Ecto neural progenitor cell (in vitro differentiated cells): ENCODE measurements around the gene SH3D19.
"Not testable (repeated sequence)": the region's sequence is repeated elsewhere in the genome, so short reads cannot be mapped to it uniquely, and the experiment has no call there.

ENCODE experiments used
- DNase-seq: peaks from one replicate; pipeline ENCODE4 v3.0.0-alpha.2; 2018; ENCODE audit warnings: low spot score

The SH3D19 gene

GRCh38 chr4:151321586-151321985, 3.8 kb downstream of the SH3D19 start:
- no peak for DNase-seq

GRCh38 chr4:151319490-151319889, 5.9 kb downstream of the SH3D19 start:
- DNase-seq = no peak

GRCh38 chr4:151318307-151319006, 6.9 kb downstream of the SH3D19 start:
- DNase-seq = no peak

- DNase-seq = no peak
Observed at GRCh38 chr4:151316645-151317044, 8.8 kb downstream of the SH3D19 start.

GRCh38 chr4:151315212-151315886, 10.1 kb downstream of the SH3D19 start:
- no peak for DNase-seq

GRCh38 chr4:151314479-151314878, 10.9 kb downstream of the SH3D19 start:
- DNase-seq = no peak

GRCh38 chr4:151314010-151314355, 11.4 kb downstream of the SH3D19 start:
- DNase-seq = no peak

GRCh38 chr4:151313306-151314009, 11.9 kb downstream of the SH3D19 start:
- DNase-seq = no peak

- DNase-seq = no peak
Observed at GRCh38 chr4:151310124-151310728, 15.2 kb downstream of the SH3D19 start.

GRCh38 chr4:151304755-151305154, 20.6 kb downstream of the SH3D19 start:
- no peak for DNase-seq

- DNase-seq = no peak
Observed at GRCh38 chr4:151304226-151304625, 21.2 kb downstream of the SH3D19 start.

GRCh38 chr4:151302432-151302831, 23.0 kb downstream of the SH3D19 start:
- no peak for DNase-seq

GRCh38 chr4:151297170-151297569, 28.2 kb downstream of the SH3D19 start:
- DNase-seq = no peak

- DNase-seq = no peak
Observed at GRCh38 chr4:151296227-151296626, 29.2 kb downstream of the SH3D19 start.

GRCh38 chr4:151294833-151295496, 30.4 kb downstream of the SH3D19 start:
- DNase-seq = no peak

GRCh38 chr4:151292038-151292437, 33.4 kb downstream of the SH3D19 start:
- no peak for DNase-seq

- no peak for DNase-seq
Observed at GRCh38 chr4:151291485-151291884, 33.9 kb downstream of the SH3D19 start.

- DNase-seq = no peak
Observed at GRCh38 chr4:151287409-151287808, 38.0 kb downstream of the SH3D19 start.

- DNase-seq = no peak
Observed at GRCh38 chr4:151284534-151285245, 40.7 kb downstream of the SH3D19 start.

GRCh38 chr4:151276787-151277562, 48.4 kb downstream of the SH3D19 start, which contains the start of gene PRSS48:
Gene PRSS48 (plus strand): TSS chr4:151277161. CDS start chr4:151277173, 12 bp downstream.
- DNase-seq = peak; percentile 86

GRCh38 chr4:151268905-151269304, 56.5 kb downstream of the SH3D19 start:
- not testable (repeated sequence) for DNase-seq
